VCaP (cell line): ENCODE data around the gene CYLD.

Experiments used
- H3K27ac ChIP-seq: fragments of 450-650 bp; 2 replicates; pipeline ENCODE4 v1.5.1; 2017
- TF ChIP-seq, protein P1 (sequence below): fragments of 450-650 bp; conservative IDR thresholded peaks from 2 replicates; pipeline ENCODE4 v1.5.1; 2017; ENCODE audit warnings: mild to moderate bottlenecking, moderate library complexity

CYLD gene

DNA sequence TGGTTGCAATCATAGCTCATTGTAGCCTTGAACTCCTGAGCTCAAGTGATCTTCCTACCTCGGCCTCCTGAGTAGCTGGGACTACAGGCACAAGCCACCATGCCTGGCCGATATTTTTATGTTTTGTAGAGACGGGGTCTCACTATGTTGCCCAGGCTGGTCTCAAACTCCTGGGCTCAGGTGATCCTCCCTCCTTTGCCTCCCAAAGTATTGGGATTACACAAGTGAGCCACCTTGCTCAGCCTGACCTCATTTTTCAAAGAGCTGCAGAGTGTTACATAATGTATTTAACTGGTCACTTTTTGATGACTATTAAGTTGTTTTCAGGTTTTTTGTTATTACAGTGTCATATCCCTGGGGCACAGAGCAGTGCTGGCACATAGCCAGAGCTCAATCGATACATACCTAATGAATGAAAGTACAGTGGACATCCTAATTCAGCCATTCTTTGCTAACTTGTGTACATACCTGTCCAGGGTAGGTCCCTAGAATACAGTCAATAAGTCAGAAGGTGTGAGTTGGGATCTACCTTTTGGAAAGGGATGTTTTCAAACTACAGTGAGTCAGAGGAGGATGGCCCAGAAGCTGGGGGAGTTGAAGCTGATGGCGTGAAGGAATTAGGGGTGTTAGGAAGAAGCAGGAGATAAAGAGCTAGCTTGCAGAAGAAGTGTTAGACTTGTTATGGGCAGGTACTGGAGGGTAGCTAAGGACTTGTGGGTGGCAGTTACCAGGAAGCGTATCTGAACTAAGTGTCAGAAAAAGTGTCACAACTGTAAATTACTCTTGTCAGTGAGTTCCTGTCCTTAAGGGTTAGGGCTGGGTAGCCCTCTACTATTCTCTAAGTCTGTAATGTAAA is 20.1 kb upstream of the CYLD start:
- no peak overlapping the region for H3K27ac ChIP-seq
- TF ChIP-seq, protein P1, sequence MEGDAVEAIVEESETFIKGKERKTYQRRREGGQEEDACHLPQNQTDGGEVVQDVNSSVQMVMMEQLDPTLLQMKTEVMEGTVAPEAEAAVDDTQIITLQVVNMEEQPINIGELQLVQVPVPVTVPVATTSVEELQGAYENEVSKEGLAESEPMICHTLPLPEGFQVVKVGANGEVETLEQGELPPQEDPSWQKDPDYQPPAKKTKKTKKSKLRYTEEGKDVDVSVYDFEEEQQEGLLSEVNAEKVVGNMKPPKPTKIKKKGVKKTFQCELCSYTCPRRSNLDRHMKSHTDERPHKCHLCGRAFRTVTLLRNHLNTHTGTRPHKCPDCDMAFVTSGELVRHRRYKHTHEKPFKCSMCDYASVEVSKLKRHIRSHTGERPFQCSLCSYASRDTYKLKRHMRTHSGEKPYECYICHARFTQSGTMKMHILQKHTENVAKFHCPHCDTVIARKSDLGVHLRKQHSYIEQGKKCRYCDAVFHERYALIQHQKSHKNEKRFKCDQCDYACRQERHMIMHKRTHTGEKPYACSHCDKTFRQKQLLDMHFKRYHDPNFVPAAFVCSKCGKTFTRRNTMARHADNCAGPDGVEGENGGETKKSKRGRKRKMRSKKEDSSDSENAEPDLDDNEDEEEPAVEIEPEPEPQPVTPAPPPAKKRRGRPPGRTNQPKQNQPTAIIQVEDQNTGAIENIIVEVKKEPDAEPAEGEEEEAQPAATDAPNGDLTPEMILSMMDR: no peak

DNA sequence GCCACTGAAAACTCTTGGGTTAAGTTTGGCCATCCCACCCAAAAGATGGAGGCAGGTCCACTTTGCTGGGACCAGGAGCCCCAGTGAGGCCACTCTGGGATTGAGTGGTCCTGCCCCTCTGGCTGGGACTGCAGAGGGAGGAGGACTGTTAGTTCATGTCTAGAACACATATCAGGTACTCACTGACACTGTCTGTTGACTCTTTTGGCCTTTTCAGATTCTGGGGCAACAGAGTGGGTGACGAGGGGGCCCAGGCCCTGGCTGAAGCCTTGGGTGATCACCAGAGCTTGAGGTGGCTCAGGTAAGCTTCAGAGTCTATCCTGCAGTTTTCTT is 19.5 kb upstream of the CYLD start:
- no peak overlapping the region for H3K27ac ChIP-seq
- TF ChIP-seq, protein P1: no peak

DNA sequence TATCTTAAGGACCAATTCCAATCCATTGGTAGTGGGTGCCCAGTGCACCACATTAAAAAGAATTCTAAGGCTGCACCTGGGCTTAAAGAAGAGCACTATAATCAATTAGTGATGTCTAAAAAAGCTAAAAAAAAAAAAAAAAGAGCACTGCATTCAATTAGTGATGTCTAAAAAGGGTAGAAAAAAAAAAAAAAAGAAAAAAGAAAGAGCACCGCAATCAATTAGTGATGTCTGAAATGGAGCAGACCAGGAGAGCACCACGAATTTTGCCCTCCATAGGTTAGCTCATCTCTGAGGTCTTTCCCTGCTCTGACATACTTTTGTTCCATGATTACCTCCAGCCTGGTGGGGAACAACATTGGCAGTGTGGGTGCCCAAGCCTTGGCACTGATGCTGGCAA is 18.9 kb upstream of the CYLD start:
- H3K27ac ChIP-seq: no peak overlapping the region
- TF ChIP-seq, protein P1: no peak

DNA sequence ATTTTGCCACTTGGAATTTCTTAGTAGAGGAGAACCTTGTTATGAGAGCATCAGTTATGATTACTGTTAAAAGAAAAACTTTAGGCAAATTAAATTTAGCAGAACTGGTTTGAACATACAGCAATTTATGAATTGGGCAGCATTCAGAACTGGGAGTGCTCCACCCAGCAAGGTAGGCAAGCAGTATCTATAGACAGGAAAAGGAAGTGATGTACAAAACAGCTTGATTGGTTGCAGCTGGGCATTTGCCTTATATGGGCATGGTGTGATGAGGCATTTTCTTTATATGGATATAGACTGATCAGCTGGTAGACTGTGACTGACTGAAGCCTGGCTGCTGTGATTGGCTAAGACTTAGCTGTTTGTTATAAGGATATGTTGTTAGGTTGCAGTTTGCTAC is 17.6 kb upstream of the CYLD start:
- H3K27ac ChIP-seq: no peak overlapping the region
- TF ChIP-seq, protein P1: no peak

DNA sequence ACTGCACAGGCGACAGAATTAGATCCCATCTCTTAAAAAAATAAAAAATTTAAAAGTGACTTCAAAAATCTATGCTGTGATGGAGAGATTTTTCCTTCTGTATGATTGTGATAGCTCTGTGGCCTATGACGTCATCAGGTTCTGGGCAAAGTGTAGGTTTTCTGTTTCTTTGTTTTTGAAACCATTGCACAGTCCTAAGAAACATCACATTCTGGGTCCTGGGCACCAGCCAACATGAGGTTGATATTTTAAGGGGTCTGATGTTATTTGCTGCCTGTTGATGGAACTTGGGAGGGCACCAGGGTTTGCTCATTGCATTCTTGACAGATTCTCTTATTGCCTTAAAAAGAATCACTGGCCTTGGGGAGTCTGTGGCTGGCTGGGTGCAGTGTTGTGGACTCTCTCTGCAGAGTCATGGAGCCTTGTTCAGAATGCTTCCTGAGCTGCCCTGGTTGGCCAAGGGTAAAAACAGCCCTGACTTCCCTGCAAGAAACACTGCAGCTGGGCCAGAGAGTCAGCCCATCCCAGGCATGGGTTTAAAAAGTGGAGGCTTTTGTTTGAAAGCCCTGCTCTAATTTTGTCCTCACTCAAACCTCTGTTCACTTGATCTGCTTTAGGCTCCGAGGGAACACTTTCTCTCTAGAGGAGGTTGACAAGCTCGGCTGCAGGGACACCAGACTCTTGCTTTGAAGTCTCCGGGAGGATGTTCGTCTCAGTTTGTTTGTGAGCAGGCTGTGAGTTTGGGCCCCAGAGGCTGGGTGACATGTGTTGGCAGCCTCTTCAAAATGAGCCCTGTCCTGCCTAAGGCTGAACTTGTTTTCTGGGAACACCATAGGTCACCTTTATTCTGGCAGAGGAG is 10.5 kb upstream of the CYLD start:
- H3K27ac ChIP-seq: no peak overlapping the region
- TF ChIP-seq, protein P1: no peak

DNA sequence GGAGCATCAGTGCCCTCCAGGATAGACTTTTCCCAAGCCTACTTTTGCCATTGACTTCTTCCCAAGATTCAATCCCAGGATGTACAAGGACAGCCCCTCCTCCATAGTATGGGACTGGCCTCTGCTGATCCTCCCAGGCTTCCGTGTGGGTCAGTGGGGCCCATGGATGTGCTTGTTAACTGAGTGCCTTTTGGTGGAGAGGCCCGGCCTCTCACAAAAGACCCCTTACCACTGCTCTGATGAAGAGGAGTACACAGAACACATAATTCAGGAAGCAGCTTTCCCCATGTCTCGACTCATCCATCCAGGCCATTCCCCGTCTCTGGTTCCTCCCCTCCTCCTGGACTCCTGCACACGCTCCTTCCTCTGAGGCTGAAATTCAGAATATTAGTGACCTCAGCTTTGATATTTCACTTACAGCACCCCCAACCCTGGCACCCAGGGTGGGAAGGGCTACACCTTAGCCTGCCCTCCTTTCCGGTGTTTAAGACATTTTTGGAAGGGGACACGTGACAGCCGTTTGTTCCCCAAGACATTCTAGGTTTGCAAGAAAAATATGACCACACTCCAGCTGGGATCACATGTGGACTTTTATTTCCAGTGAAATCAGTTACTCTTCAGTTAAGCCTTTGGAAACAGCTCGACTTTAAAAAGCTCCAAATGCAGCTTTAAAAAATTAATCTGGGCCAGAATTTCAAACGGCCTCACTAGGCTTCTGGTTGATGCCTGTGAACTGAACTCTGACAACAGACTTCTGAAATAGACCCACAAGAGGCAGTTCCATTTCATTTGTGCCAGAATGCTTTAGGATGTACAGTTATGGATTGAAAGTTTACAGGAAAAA is 9.7 kb upstream of the CYLD start:
- TF ChIP-seq, protein P1: no peak
- no peak overlapping the region for H3K27ac ChIP-seq

DNA sequence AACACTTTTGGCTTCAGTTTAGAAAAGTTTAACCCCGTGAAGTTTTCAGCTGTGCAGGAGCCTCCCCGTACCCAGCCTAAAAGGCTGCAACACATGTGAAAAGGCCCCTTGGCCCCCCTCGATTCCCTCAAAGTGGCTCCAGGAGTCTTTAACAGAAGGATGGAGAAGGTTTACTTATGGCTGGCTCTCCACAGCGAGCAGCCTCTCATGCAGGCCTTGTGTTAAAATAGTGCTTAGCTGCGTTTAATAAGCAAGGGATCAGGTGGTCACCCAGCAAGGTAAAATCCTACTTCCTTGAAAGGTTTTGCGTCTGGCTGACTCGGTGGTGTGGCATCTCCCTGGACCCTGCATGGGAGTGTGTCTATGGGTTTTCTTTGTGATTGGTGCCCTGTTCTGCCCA is 8.4 kb upstream of the CYLD start:
- H3K27ac ChIP-seq: no peak overlapping the region
- TF ChIP-seq, protein P1: no peak
